Measurements from ENCODE around the gene ADSS1.
"Not testable (repeated sequence)": the region's sequence is repeated elsewhere in the genome, so short reads cannot be mapped to it uniquely, and the experiment has no call there.

ADSS1 gene

DNA sequence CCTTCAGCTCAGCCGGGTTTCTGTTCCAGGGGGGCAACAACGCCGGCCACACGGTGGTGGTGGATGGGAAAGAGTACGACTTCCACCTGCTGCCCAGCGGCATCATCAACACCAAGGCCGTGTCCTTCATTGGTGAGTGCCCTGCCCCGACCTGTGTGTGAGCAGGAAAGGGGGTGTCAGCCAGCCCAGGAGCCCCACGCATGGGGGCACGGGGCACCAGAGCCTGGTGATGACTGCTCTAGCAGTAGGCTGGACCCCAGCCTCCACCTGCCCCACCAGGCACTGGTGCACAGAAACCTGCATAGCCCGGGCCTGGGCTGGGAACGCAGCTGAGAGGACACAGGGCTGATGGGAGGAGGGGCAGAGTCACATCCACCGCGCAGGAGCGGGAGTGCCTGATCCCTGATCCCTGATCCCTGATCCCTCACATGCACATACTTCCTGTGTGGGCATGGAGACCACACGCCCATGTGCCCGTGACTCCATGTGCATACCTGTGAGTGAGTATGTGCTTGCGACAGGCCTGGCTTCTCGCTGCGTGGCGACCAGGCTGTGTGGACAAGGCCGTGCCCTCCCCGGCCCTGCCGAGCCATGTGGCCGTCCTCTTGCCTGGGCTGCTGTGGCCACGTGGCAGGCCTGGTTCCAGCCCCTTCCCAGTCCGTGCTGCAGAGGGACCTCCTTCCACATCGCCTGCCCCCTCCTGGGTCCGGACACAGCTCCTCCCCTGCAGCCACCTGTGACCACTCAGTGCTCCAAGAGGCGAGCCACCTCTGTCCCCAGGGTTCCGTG lies 11.2 kb downstream of the ADSS1 start:
- no peak for DNase-seq

- no peak for DNase-seq
Measured at GRCh38 chr14:104735830-104736642, 12.0 kb downstream of the ADSS1 start.

DNA sequence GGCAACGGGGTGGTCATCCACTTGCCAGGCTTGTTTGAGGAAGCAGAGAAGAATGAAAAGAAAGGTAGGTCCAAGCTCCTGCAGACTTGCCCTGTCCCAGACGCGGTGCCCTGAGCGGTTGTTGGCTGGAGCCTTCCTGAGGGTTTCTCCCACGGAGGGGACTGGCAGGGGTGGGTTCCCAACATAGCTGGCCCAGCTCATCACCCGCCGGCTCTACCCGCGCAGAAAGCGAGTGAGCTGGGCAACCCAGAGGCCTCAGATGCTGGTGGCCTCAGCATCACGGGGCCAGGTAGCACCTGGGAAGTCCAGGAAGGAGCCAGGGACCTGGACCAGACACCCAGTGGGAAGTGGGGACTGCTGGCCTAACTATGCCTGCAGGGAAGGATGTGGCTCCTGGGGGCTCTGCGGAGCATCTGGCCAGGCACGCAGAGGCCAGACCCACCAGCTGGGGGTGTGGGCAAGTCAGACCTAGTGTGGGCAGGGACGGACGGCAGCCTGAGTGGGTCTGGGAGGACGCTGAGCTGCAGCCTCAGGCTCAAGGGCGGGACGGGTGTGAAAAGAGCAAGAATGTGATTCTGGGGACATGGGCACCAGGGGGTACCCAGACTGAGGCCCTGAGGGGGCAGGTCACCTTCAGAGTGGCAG lies 14.5 kb downstream of the ADSS1 start:
- no peak for DNase-seq

DNA sequence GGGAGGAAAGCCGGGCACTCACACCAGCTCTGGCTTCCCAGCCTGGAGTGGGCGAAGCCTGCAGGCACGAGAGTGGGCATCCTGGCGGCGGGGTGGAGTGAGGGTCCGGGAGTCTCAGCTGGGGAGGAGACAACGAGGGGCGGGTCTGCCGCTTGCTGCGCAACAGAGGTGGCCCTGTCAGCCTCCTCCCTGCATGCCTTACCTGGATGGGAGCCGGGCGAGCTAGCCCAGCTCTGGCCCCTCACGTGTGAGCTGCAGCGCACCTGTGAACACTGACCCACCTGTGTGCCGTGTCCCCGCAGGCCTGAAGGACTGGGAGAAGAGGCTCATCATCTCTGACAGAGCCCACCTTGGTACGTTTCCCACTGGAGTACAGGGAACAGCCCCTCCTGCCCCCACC lies 15.0 kb downstream of the ADSS1 start:
- DNase-seq: no peak

- no peak for DNase-seq
Measured at GRCh38 chr14:104739546-104740516, 15.8 kb downstream of the ADSS1 start.

GRCh38 chr14:104741108-104741802 lies 17.2 kb downstream of the ADSS1 start:
- no peak for DNase-seq

DNA sequence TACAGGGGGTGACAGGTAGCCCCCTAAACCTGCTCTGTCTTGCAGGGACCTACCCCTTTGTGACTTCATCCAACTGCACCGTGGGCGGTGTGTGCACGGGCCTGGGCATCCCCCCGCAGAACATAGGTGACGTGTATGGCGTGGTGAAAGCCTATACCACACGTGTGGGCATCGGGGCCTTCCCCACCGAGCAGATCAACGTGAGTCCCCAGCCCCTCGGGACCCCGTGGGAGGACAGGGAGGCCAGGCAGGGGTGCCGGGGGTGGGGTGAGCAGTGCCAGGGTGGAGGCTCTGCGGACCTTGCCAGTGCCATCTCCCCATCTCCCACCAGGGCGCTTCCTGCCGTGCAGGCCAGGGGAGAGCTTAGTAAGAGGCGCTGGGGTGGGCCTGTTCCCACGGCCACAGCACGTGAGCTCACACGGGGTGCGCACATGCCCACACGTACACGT lies 17.8 kb downstream of the ADSS1 start:
- no peak for DNase-seq

GRCh38 chr14:104742586-104743455 lies 18.8 kb downstream of the ADSS1 start:
- no peak for DNase-seq

DNA sequence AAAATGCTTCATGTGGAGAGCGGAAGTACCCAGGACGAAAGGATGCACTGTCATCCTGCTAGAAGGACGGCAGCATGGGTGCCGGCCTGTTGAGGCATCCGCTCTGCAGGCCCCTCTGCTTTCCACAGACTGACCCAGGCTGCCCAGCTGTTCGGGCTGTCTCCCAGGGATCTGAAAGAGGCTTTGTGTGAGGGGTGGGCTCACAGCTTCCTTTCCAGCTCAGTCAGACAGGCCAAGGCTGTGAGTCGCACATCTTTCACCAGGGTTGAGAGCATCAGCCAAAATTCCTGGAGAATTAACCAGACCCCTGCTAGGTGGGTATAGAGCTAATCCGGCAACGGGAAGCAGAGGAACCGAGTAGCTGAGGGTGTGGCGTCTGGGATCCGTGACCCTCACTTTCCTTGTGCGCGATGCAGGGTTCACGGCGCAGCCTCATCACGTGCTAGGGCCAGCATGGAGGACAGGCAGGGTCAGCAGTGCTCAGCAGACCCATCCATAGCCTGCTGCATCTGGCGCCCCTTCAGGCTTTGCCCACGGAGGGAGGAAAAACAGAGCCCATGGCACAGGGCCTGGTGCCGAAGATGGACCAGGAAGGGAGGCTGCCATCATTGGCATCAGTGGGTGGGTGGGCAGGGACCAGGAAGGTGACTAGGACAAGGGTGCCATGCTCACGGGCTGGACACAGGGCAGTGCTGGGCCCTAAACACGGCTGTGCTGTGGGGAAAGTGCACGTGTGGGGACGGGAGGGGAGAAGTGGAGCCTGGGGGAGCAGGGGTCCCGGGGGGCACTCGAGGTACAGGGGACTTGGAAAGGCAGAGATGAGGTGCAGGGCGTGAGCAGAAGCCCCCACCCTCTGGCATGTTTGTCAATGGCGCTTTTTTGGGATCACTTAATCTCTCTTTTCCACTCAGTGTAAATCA lies 19.7 kb downstream of the ADSS1 start:
- DNase-seq: no peak

- DNase-seq: no peak
Measured at GRCh38 chr14:104744484-104744883, 20.5 kb downstream of the ADSS1 start.

DNA sequence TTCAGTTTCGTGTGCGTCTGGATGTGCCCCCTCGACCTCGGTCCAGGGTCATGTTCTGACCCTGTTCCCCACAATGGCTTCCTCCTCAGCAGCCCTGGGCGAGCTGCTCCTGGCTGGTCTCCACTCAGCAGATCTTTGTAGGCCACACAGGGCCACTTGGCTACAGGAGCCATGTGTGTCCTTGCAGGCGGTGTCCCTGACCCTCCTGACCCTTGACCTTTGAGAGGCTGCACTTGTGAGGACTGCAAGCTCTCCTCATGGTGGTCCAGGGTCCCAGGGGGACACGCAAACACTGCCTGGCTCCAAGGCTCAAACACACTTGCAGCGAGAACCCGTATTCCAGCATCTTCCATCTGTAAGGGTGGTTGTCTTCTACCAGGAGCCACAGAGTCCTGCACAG lies 21.4 kb downstream of the ADSS1 start:
- DNase-seq: no peak

DNA sequence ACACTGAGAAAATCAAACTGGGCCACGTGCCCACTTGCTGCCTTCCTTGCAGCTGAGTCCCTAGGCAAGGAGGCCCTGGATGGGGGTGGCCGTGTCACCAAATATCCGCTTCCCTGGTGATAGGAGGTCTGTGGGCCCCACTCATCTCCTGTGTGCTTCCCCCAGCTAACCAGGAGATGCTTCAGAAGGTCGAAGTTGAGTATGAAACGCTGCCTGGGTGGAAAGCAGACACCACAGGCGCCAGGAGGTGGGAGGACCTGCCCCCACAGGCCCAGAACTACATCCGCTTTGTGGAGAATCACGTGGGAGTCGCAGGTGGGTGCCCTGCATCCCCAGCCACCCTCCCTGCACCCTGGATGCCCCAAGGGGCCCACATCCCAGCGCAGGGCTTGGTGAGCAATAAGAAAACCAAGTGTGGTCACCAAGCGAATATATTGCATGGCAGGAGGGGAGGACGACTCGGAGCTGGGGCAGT lies 22.1 kb downstream of the ADSS1 start:
- DNase-seq: no peak

DNA sequence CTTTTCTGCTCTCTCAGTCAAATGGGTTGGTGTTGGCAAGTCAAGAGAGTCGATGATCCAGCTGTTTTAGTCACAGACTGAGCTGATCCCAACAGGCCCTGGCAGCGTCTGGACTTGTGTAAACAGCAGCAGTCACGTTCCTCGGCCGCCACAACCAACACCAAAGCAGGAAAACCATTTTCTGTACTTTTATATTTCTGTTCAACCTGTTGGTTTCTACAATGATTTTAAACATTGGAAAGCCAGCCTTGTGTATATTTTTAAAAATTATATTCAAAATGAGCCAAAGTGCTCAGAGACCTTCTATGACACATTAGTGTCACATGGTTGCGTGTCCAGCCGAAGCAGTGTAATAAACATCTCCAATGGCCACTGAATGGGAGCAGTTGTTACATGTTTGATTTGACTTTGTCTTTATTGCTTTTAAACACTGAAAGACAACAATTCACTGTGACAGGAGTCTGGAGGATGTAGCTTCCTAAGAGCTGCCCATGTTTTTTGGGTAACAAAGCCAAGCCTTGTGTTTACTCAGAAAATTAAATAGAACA lies 23.0 kb downstream of the ADSS1 start:
- no peak for DNase-seq

DNA sequence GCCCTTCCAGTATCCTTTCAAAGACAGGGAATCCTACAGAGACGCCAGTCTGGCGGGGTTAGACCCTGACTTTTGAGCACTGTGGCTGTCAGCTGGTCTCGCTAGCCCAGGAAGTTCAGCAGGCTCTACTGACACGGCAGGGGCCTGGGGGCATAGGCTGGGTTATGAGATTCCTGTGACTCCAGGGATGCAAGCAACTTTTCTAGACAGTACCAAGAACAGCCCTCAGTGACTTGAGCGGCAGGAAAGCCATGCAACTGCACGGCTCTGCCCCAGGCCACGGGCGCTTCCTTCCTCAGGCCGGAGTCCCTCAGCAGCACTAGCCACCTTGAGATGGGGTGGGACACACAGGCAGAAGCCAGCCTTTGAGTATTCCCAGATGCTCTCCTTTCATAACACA lies 23.8 kb downstream of the ADSS1 start:
- no peak for DNase-seq

DNA sequence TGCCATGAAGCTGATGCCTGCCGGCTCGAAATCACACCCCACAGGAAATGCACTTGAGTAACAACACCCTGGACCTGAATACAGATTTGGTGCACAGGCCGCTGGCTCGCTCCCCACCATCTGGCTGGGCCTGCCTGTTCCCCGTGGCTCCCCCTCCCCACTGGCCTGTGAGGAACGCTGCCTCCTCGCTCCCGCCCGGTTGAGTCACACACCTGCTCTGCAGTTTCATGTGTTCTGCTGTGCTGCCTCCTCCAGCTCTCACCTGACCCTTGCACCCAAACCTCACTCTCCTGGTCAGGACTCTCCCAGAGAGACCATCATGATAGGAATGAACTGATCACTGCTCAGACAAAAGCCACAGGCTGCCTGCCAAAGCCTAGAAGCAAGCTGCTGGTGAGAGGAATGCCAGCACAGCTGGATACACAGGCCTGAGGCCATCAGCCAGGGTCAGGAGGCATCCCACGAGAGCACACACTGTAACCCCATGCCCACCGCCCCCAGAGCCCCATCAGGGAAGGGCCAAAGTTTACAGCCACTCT lies 25.2 kb downstream of the ADSS1 start:
- DNase-seq: no peak

DNA sequence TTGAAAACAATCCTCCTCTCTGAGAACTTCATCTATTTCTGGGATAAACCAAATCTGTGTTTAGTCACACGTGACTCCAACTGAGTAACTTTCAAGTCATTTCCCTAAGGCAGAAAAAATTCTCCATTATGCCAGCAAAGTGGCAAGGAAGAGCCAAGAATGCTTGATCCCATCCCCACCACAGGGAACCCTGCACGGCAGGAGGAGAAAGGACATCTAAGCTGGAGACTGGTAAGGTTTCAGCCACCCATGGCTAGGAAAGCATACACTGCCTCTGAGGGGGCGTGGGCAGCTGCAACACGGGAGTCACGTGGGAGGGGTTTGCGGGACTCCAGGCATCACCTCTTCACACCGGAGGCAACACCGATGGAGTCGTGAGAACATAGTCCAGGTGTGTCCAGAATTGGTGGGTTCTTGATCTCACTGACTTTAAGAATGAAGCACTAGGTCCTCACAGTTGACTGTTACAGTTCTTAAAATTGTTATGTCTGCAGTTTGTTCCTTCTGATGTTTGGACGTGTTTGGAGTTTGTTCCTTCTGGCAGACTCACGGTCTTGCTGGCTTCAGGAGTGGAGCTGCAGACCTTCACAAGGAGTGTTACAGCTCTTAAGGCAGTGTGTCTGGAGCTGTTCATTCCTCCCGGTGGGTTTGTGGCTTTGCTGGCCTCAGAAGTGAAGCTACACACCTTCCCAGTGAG lies 26.2 kb downstream of the ADSS1 start:
- DNase-seq: no peak

- not testable (repeated sequence) for DNase-seq
Measured at GRCh38 chr14:104750753-104751057, 26.7 kb downstream of the ADSS1 start.

All from NCI-H1048 (cell line).